Activated CD4-positive, alpha-beta T cell treated with anti-CD3 and anti-CD28 coated beads, Interleukin-2, amount 10 ng/mL, durations not matched to agents 7 days and 5 days (primary cell): ENCODE data around the gene MAFB. TPM values are rescaled to one million over a fixed set of nuclear protein-coding genes. Genes with fewer than 3 reads are reported as not detected.

Experiments
- CTCF ChIA-PET: fragments of 350-600 bp; sonication (Branson Sonifier 250); formaldehyde crosslinking; loops from one replicate; lab custom pipeline; 2021; ENCODE audit warnings: antibody characterized with exemption; lab: Charles Lee
- POLR2A ChIA-PET: fragments of 350-600 bp; sonication (Branson Sonifier 250); formaldehyde crosslinking; loops from one replicate; lab custom pipeline; 2021; ENCODE audit warnings: antibody characterized with exemption; lab: Charles Lee
- DNase-seq: peaks from one replicate; pipeline ENCODE4 v3.0.0-alpha.2; 2020
- H3K27ac Mint-ChIP-seq: one replicate; pipeline ENCODE4 v1.8.0; 2021; ENCODE audit warnings: mild to moderate bottlenecking, moderate library complexity, mixed read lengths
- H3K27me3 Mint-ChIP-seq: one replicate; pipeline ENCODE4 v1.8.0; 2021; ENCODE audit warnings: mixed read lengths
- H3K36me3 Mint-ChIP-seq: one replicate; pipeline ENCODE4 v1.8.0; 2021; ENCODE audit warnings: low read depth, mixed read lengths
- H3K4me1 Mint-ChIP-seq: one replicate; pipeline ENCODE4 v1.8.0; 2021; ENCODE audit warnings: mixed read lengths
- H3K4me3 Mint-ChIP-seq: one replicate; pipeline ENCODE4 v1.8.0; 2021; ENCODE audit warnings: mild to moderate bottlenecking, moderate library complexity, mixed read lengths
- H3K9me3 Mint-ChIP-seq: one replicate; pipeline ENCODE4 v1.8.0; 2021; ENCODE audit warnings: mixed read lengths
- total RNA-seq, 2 experiments: library from RNA; stranded (reverse); gene quantifications; one replicate each; pipeline ENCODE4 v1.2.3, GENCODE V29; 2021

MAFB gene
- total RNA-seq, 2 experiments from 2014 or later: not detected

GRCh38 chr20:40695214-40695613, 6.2 kb upstream of the MAFB start:
- no peaks in the 10 kb centered on the region for H3K9me3 Mint-ChIP-seq
- peaks cover 83% of the 10 kb centered on the region for H3K27me3 Mint-ChIP-seq
- H3K36me3 Mint-ChIP-seq: no peaks in the 10 kb centered on the region
- ChIA-PET POLR2A (no interaction called here), CTCF (no interaction called here)
- no peak overlapping the region for H3K4me3 Mint-ChIP-seq
- H3K27ac Mint-ChIP-seq: no peak overlapping the region
- DNase-seq: no peak
- peaks cover 5% of the 10 kb centered on the region for H3K4me1 Mint-ChIP-seq

- no peaks in the 10 kb centered on the region for H3K9me3 Mint-ChIP-seq
- no peak for DNase-seq
- CTCF ChIA-PET: no interaction called here
Observed at GRCh38 chr20:40694246-40694645, 5.2 kb upstream of the MAFB start.

GRCh38 chr20:40692240-40693011, 3.4 kb upstream of the MAFB start:
- no peak for DNase-seq
- peaks cover 87% of the 10 kb centered on the region for H3K27me3 Mint-ChIP-seq
- peaks cover 17% of the 10 kb centered on the region for H3K4me1 Mint-ChIP-seq
- no peaks in the 10 kb centered on the region for H3K9me3 Mint-ChIP-seq
- no peaks in the 10 kb centered on the region for H3K36me3 Mint-ChIP-seq
- POLR2A ChIA-PET: no interaction called here
- H3K4me3 Mint-ChIP-seq: no peak overlapping the region
- CTCF ChIA-PET: no interaction called here
- H3K27ac Mint-ChIP-seq: no peak overlapping the region

More at GRCh38 chr20:40694246-40694645, 5.2 kb upstream of the MAFB start:
- Mint-ChIP-seq H3K36me3 (no peaks in the 10 kb centered on the region), H3K27me3 (peaks cover 92% of the 10 kb centered on the region), H3K27ac (no peak overlapping the region), H3K4me3 (no peak overlapping the region), H3K4me1 (peaks cover 12% of the 10 kb centered on the region)
- POLR2A ChIA-PET: no interaction called here

- H3K27ac Mint-ChIP-seq: peak overlapping the region; percentile 46
- ChIA-PET CTCF (no interaction called here), POLR2A (no interaction called here)
- no peaks in the 10 kb centered on the region for H3K9me3 Mint-ChIP-seq
- DNase-seq: no peak
- H3K27me3 Mint-ChIP-seq: peaks cover 87% of the 10 kb centered on the region
- H3K4me1 Mint-ChIP-seq: peaks cover 17% of the 10 kb centered on the region
- H3K4me3 Mint-ChIP-seq: no peak overlapping the region
- H3K36me3 Mint-ChIP-seq: no peaks in the 10 kb centered on the region
Observed at GRCh38 chr20:40691566-40692239, 2.7 kb upstream of the MAFB start.

GRCh38 chr20:40690836-40691565, 2.0 kb upstream of the MAFB start:
- Mint-ChIP-seq H3K36me3 (no peaks in the 10 kb centered on the region), H3K4me3 (no peak overlapping the region), H3K9me3 (no peaks in the 10 kb centered on the region), H3K4me1 (peaks cover 17% of the 10 kb centered on the region), H3K27ac (no peak overlapping the region), H3K27me3 (peaks cover 89% of the 10 kb centered on the region)
- CTCF ChIA-PET: no interaction called here
- POLR2A ChIA-PET: no interaction called here
- no peak for DNase-seq

- Mint-ChIP-seq H3K4me3 (peak overlapping the region; percentile 66), H3K36me3 (no peaks in the 10 kb centered on the region), H3K4me1 (peaks cover 17% of the 10 kb centered on the region), H3K27me3 (peaks cover 89% of the 10 kb centered on the region), H3K27ac (no peak overlapping the region), H3K9me3 (no peaks in the 10 kb centered on the region)
- CTCF ChIA-PET: no interaction called here
- POLR2A ChIA-PET: no interaction called here
- DNase-seq: peak; percentile 75
Observed at GRCh38 chr20:40689943-40690835, 1.2 kb upstream of the MAFB start.

- Mint-ChIP-seq H3K4me3 (peak overlapping the region; percentile 27), H3K36me3 (no peaks in the 10 kb centered on the region), H3K4me1 (peaks cover 20% of the 10 kb centered on the region), H3K27ac (peak overlapping the region; percentile 54), H3K9me3 (no peaks in the 10 kb centered on the region), H3K27me3 (peaks cover 90% of the 10 kb centered on the region)
- POLR2A ChIA-PET: no interaction called here
- DNase-seq: no peak
- CTCF ChIA-PET: no interaction called here
Observed at GRCh38 chr20:40688129-40689099, 622 bp downstream of the MAFB start.

GRCh38 chr20:40687384-40688128, 1.5 kb downstream of the MAFB start:
- H3K4me3 Mint-ChIP-seq: no peak overlapping the region
- no peak overlapping the region for H3K27ac Mint-ChIP-seq
- no peaks in the 10 kb centered on the region for H3K36me3 Mint-ChIP-seq
- CTCF ChIA-PET: no interaction called here
- peaks cover 22% of the 10 kb centered on the region for H3K4me1 Mint-ChIP-seq
- no peak for DNase-seq
- no peaks in the 10 kb centered on the region for H3K9me3 Mint-ChIP-seq
- POLR2A ChIA-PET: no interaction called here
- H3K27me3 Mint-ChIP-seq: peaks cover 90% of the 10 kb centered on the region

- no peaks in the 10 kb centered on the region for H3K36me3 Mint-ChIP-seq
- H3K27ac Mint-ChIP-seq: no peak overlapping the region
- CTCF ChIA-PET: no interaction called here
- POLR2A ChIA-PET: no interaction called here
- no peaks in the 10 kb centered on the region for H3K9me3 Mint-ChIP-seq
- no peak for DNase-seq
- no peak overlapping the region for H3K4me3 Mint-ChIP-seq
- peaks cover 20% of the 10 kb centered on the region for H3K4me1 Mint-ChIP-seq
- peaks cover 90% of the 10 kb centered on the region for H3K27me3 Mint-ChIP-seq
Observed at GRCh38 chr20:40686893-40687292, 2.1 kb downstream of the MAFB start.

GRCh38 chr20:40686434-40686882, 2.6 kb downstream of the MAFB start:
- DNase-seq: no peak
- Mint-ChIP-seq H3K27ac (no peak overlapping the region), H3K27me3 (peaks cover 90% of the 10 kb centered on the region), H3K4me1 (peaks cover 17% of the 10 kb centered on the region), H3K4me3 (no peak overlapping the region), H3K9me3 (no peaks in the 10 kb centered on the region), H3K36me3 (no peaks in the 10 kb centered on the region)
- CTCF ChIA-PET: no interaction called here
- POLR2A ChIA-PET: no interaction called here

GRCh38 chr20:40685349-40685748, 3.7 kb downstream of the MAFB start:
- Mint-ChIP-seq H3K27ac (no peak overlapping the region), H3K4me1 (peaks cover 17% of the 10 kb centered on the region), H3K36me3 (no peaks in the 10 kb centered on the region), H3K27me3 (peaks cover 89% of the 10 kb centered on the region), H3K4me3 (no peak overlapping the region), H3K9me3 (no peaks in the 10 kb centered on the region)
- POLR2A ChIA-PET: no interaction called here
- CTCF ChIA-PET: no interaction called here
- no peak for DNase-seq
